Measurements from ENCODE around the gene NPAS3. TPM values are rescaled to one million over a fixed set of nuclear protein-coding genes. Genes with fewer than 3 reads are reported as not detected.

The NPAS3 gene
- total and polyA plus RNA-seq, 4 donors: 0.07 to 0.09 (median 0.08) TPM; not detected in 1

DNA sequence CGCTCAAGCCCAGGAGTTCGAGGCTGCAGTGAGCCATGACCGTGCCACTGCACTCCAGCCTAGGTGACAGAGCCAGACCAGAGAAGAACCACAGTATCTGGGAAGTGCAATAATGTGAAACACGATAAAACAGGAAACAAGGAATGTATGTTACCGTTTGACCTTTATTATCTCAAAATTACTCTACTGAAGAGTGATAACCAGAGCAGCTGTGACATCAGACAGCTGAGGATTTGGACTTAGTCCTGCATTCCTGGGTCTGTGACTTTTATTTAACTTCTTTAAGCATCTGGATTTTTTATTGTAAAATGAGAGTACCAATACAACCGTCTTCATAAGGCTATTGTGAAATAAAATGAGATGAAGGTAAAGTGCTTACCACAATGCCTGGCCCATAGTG, 806.5 kb downstream of the NPAS3 start:
- H3K9ac ChIP-seq (ENCODE audit: low read depth in 1 of 2, low read length in 2 of 2): no peak overlapping the region
- no peak overlapping the region for H3K4me3 ChIP-seq (ENCODE audit: low read depth in 1 of 3, low read length in 3 of 3)
- H3K36me3 ChIP-seq (ENCODE audit: control insufficient read depth in 4 of 4, insufficient read depth in 3 of 4, low read depth in 1 of 4, low read length in 3 of 4): no peaks in the 10 kb centered on the region
- H3K9me3 ChIP-seq (ENCODE audit: control insufficient read depth in 4 of 4, low read length in 3 of 4): peaks cover 0 to 2% (median 0%) of the 10 kb centered on the region in 4 donors
- peaks cover 0 to 4% (median 0%) of the 10 kb centered on the region in 4 donors for H3K27me3 ChIP-seq (ENCODE audit: control insufficient read depth in 4 of 4, insufficient read depth in 4 of 4, low read length in 3 of 4)
- 73% methylated on average over 6 of the region's 6 CpGs for WGBS
- DNase-seq (ENCODE audit: low spot score): no peak
- no peak overlapping the region for H3K27ac ChIP-seq (ENCODE audit: low read depth in 1 of 2, low read length in 2 of 2)
- TF ChIP-seq FOXA1 (IDR thresholded peaks at IDR 0.05): no peak
- TF ChIP-seq, protein P1, sequence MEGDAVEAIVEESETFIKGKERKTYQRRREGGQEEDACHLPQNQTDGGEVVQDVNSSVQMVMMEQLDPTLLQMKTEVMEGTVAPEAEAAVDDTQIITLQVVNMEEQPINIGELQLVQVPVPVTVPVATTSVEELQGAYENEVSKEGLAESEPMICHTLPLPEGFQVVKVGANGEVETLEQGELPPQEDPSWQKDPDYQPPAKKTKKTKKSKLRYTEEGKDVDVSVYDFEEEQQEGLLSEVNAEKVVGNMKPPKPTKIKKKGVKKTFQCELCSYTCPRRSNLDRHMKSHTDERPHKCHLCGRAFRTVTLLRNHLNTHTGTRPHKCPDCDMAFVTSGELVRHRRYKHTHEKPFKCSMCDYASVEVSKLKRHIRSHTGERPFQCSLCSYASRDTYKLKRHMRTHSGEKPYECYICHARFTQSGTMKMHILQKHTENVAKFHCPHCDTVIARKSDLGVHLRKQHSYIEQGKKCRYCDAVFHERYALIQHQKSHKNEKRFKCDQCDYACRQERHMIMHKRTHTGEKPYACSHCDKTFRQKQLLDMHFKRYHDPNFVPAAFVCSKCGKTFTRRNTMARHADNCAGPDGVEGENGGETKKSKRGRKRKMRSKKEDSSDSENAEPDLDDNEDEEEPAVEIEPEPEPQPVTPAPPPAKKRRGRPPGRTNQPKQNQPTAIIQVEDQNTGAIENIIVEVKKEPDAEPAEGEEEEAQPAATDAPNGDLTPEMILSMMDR (IDR thresholded peaks at IDR 0.05; ENCODE audit: low read depth, low read length, missing input control): no peak
- no peaks in the 10 kb centered on the region for H3K4me1 ChIP-seq (ENCODE audit: control insufficient read depth in 4 of 4, insufficient read depth in 4 of 4, low read length in 3 of 4)

DNA sequence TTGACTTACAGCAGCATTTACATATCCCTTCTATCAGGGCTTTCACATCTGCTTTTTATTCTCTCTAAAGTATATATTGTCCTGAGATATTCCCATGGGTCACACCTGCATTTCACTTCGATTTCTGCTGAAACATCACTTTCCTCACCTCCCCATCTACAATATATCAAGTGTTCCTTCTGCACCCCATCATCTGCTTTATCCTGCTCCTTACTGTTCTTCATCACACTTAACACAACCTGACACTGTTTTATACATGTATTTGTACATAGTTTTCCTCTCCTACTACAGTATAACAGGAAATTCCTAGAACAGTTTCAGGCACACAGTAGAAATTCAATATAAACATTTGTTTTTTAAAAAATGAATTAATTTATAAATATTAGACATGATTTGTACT, 809.1 kb downstream of the NPAS3 start:
- Histone ChIP-seq H3K4me1 (ENCODE audit: control insufficient read depth in 4 of 4, insufficient read depth in 4 of 4, low read length in 3 of 4) (no peaks in the 10 kb centered on the region), H3K9me3 (ENCODE audit: control insufficient read depth in 4 of 4, low read length in 3 of 4) (peaks cover 0 to 2% (median 0%) of the 10 kb centered on the region in 4 donors), H3K27me3 (ENCODE audit: control insufficient read depth in 4 of 4, insufficient read depth in 4 of 4, low read length in 3 of 4) (peaks cover 0 to 4% (median under 1%) of the 10 kb centered on the region in 4 donors), H3K9ac (ENCODE audit: low read depth in 1 of 2, low read length in 2 of 2) (no peak overlapping the region), H3K4me3 (ENCODE audit: low read depth in 1 of 3, low read length in 3 of 3) (no peak overlapping the region), H3K27ac (ENCODE audit: low read depth in 1 of 2, low read length in 2 of 2) (no peak overlapping the region), H3K36me3 (ENCODE audit: control insufficient read depth in 4 of 4, insufficient read depth in 3 of 4, low read depth in 1 of 4, low read length in 3 of 4) (no peaks in the 10 kb centered on the region)
- no peak for TF ChIP-seq HNF4A (conservative IDR thresholded peaks at IDR 0.05)
- TF ChIP-seq RAD21 (IDR thresholded peaks at IDR 0.05): no peak
- TF ChIP-seq, protein P2, sequence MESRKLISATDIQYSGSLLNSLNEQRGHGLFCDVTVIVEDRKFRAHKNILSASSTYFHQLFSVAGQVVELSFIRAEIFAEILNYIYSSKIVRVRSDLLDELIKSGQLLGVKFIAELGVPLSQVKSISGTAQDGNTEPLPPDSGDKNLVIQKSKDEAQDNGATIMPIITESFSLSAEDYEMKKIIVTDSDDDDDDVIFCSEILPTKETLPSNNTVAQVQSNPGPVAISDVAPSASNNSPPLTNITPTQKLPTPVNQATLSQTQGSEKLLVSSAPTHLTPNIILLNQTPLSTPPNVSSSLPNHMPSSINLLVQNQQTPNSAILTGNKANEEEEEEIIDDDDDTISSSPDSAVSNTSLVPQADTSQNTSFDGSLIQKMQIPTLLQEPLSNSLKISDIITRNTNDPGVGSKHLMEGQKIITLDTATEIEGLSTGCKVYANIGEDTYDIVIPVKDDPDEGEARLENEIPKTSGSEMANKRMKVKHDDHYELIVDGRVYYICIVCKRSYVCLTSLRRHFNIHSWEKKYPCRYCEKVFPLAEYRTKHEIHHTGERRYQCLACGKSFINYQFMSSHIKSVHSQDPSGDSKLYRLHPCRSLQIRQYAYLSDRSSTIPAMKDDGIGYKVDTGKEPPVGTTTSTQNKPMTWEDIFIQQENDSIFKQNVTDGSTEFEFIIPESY (IDR thresholded peaks at IDR 0.05): no peak
- 39% methylated on average over 1 of the region's 1 CpG for WGBS
- no peak for DNase-seq (ENCODE audit: low spot score)

DNA sequence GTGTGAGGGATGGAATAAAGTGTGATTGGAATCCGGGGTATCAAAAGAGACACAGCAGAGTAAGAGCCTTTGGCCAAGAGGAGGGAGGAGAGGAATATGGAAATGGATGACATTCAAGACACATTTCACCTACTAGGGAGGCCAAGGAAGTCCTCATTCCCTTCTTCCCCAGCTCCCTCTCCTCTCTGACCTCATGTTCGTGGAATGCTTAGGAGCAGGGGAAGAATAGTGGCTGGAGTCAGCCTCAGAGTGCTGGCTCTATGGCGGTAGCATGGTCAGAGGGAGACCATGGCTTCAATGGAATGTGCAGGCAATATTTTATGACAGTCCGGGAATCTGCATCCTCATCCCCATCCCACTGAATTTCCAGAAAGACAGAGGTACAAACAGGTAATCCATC, 815.6 kb downstream of the NPAS3 start:
- Histone ChIP-seq H3K27me3 (ENCODE audit: control insufficient read depth in 4 of 4, insufficient read depth in 4 of 4, low read length in 3 of 4) (peaks cover 0 to 2% (median 0%) of the 10 kb centered on the region in 4 donors), H3K27ac (ENCODE audit: low read depth in 1 of 2, low read length in 2 of 2) (no peak overlapping the region), H3K36me3 (ENCODE audit: control insufficient read depth in 4 of 4, insufficient read depth in 3 of 4, low read depth in 1 of 4, low read length in 3 of 4) (no peaks in the 10 kb centered on the region), H3K9me3 (ENCODE audit: control insufficient read depth in 4 of 4, low read length in 3 of 4) (no peaks in the 10 kb centered on the region), H3K9ac (ENCODE audit: low read depth in 1 of 2, low read length in 2 of 2) (no peak overlapping the region), H3K4me1 (ENCODE audit: control insufficient read depth in 4 of 4, insufficient read depth in 4 of 4, low read length in 3 of 4) (no peaks in the 10 kb centered on the region), H3K4me3 (ENCODE audit: low read depth in 1 of 3, low read length in 3 of 3) (no peak overlapping the region)
- TF ChIP-seq TAF1 (conservative IDR thresholded peaks at IDR 0.05) (no peak), EGR1 (IDR thresholded peaks at IDR 0.05; ENCODE audit: low read depth in 2 of 2) (no peak), FOXA1 (IDR thresholded peaks at IDR 0.05) (no peak), NR2F2 (IDR thresholded peaks at IDR 0.05) (no peak), SP1 (IDR thresholded peaks at IDR 0.05) (no peak)
- no peak for DNase-seq (ENCODE audit: low spot score)
- 70% methylated on average over 4 of the region's 4 CpGs for WGBS

DNA sequence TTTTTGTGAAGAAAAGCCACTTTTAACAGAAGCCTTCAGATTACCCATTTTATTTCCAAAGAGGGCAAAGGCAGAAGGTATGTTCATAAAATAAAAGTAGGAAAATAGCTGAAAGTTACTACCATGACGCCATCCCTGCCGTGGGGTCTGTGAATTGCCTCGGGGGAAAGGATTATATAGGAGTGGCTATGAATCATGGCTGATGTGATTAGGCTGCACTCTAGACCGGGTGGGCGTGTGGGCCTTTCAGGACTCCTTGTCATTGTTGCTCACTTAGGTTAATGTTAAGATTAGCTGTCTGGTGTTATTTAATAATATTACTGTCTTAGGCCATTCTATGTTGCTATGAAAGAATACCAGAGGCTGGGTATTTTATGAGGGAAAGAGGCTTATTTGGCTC, 816.7 kb downstream of the NPAS3 start:
- H3K4me1 ChIP-seq (ENCODE audit: control insufficient read depth in 4 of 4, insufficient read depth in 4 of 4, low read length in 3 of 4): no peaks in the 10 kb centered on the region
- H3K9me3 ChIP-seq (ENCODE audit: control insufficient read depth in 4 of 4, low read length in 3 of 4): no peaks in the 10 kb centered on the region
- no peak for DNase-seq (ENCODE audit: low spot score)
- no peaks in the 10 kb centered on the region for H3K36me3 ChIP-seq (ENCODE audit: control insufficient read depth in 4 of 4, insufficient read depth in 3 of 4, low read depth in 1 of 4, low read length in 3 of 4)
- H3K4me3 ChIP-seq (ENCODE audit: low read depth in 1 of 3, low read length in 3 of 3): no peak overlapping the region
- peaks cover 0 to 2% (median 0%) of the 10 kb centered on the region in 4 donors for H3K27me3 ChIP-seq (ENCODE audit: control insufficient read depth in 4 of 4, insufficient read depth in 4 of 4, low read length in 3 of 4)
- H3K9ac ChIP-seq (ENCODE audit: low read depth in 1 of 2, low read length in 2 of 2): no peak overlapping the region
- 78% methylated on average over 5 of the region's 5 CpGs for WGBS
- H3K27ac ChIP-seq (ENCODE audit: low read depth in 1 of 2, low read length in 2 of 2): no peak overlapping the region
- TF ChIP-seq RXRA (IDR thresholded peaks at IDR 0.05): no peak
- TF ChIP-seq FOXA1 (IDR thresholded peaks at IDR 0.05): no peak
- TF ChIP-seq, protein P3, sequence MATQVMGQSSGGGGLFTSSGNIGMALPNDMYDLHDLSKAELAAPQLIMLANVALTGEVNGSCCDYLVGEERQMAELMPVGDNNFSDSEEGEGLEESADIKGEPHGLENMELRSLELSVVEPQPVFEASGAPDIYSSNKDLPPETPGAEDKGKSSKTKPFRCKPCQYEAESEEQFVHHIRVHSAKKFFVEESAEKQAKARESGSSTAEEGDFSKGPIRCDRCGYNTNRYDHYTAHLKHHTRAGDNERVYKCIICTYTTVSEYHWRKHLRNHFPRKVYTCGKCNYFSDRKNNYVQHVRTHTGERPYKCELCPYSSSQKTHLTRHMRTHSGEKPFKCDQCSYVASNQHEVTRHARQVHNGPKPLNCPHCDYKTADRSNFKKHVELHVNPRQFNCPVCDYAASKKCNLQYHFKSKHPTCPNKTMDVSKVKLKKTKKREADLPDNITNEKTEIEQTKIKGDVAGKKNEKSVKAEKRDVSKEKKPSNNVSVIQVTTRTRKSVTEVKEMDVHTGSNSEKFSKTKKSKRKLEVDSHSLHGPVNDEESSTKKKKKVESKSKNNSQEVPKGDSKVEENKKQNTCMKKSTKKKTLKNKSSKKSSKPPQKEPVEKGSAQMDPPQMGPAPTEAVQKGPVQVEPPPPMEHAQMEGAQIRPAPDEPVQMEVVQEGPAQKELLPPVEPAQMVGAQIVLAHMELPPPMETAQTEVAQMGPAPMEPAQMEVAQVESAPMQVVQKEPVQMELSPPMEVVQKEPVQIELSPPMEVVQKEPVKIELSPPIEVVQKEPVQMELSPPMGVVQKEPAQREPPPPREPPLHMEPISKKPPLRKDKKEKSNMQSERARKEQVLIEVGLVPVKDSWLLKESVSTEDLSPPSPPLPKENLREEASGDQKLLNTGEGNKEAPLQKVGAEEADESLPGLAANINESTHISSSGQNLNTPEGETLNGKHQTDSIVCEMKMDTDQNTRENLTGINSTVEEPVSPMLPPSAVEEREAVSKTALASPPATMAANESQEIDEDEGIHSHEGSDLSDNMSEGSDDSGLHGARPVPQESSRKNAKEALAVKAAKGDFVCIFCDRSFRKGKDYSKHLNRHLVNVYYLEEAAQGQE (IDR thresholded peaks at IDR 0.05): no peak
- TF ChIP-seq, protein P4, sequence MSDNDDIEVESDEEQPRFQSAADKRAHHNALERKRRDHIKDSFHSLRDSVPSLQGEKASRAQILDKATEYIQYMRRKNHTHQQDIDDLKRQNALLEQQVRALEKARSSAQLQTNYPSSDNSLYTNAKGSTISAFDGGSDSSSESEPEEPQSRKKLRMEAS (IDR thresholded peaks at IDR 0.05): no peak
- no peak for TF ChIP-seq HNF4G (IDR thresholded peaks at IDR 0.05)
- TF ChIP-seq EGR1 (IDR thresholded peaks at IDR 0.05; ENCODE audit: low read depth in 2 of 2): no peak
- TF ChIP-seq, protein P5, sequence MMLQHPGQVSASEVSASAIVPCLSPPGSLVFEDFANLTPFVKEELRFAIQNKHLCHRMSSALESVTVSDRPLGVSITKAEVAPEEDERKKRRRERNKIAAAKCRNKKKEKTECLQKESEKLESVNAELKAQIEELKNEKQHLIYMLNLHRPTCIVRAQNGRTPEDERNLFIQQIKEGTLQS (IDR thresholded peaks at IDR 0.05): no peak
- TF ChIP-seq JUND (IDR thresholded peaks at IDR 0.05): no peak

Measured in liver (tissue), 9 donors.